H1 (cell line): ENCODE data around the gene MACROD1. TPM values are rescaled to one million over a fixed set of nuclear protein-coding genes. Genes with fewer than 3 reads are reported as not detected.

Experiments
- CTCF ChIA-PET: fragments of 300-600 bp; sonication (Branson Sonifier 250); formaldehyde crosslinking; loops from one replicate; lab custom pipeline; 2021; ENCODE audit not compliant: partially characterized antibody; lab: Charles Lee
- POLR2A ChIA-PET: fragments of 300-600 bp; sonication (Branson Sonifier 250); formaldehyde crosslinking; loops from one replicate; lab custom pipeline; 2021; ENCODE audit warnings: inconsistent platforms; ENCODE audit not compliant: partially characterized antibody; lab: Charles Lee
- DNase-seq, 2 experiments: peaks; one replicate each; pipeline versions ENCODE4 v3.0.0 to v3.0.0-alpha.2; 2010 to 2022; ENCODE audit warnings: low spot score in 2 of 2, low read depth in 1 of 2, mixed read lengths in 1 of 2
- FAIRE-seq: peaks from 2 replicates; lab custom pipeline; 2011; peaks lifted over from hg19 to GRCh38; lab: Jason Lieb, UNC
- H2AFZ ChIP-seq: 2 replicates; pipeline ENCODE4 v1.8.1; 2012; ENCODE audit warnings: low read length, inconsistent platforms
- H2AK5ac ChIP-seq: 2 replicates; pipeline ENCODE4 v1.6.1; 2013; ENCODE audit warnings: low read depth, low read length
- H2BK120ac ChIP-seq: replicated peaks from 2 replicates; pipeline ENCODE3; 2013; ENCODE audit warnings: low read depth, low read length, inconsistent platforms
- H2BK12ac ChIP-seq: 2 replicates; pipeline ENCODE4 v1.6.1; 2013; ENCODE audit warnings: low read depth, low read length
- H2BK15ac ChIP-seq: 2 replicates; pipeline ENCODE4 v1.6.1; 2013; ENCODE audit warnings: low read length
- H2BK20ac ChIP-seq: 2 replicates; pipeline ENCODE4 v1.6.1; 2013; ENCODE audit warnings: low read length
- H2BK5ac ChIP-seq: 2 replicates; pipeline ENCODE4 v1.6.1; 2013; ENCODE audit warnings: low read depth, low read length
- H3K14ac ChIP-seq: 2 replicates; pipeline ENCODE4 v1.6.1; 2013; ENCODE audit warnings: inconsistent platforms; ENCODE audit not compliant: insufficient read length
- H3K18ac ChIP-seq: 2 replicates; pipeline ENCODE4 v1.6.1; 2013; ENCODE audit warnings: low read length; ENCODE audit errors: extremely low read depth
- H3K23ac ChIP-seq: 2 replicates; pipeline ENCODE4 v1.6.1; 2013; ENCODE audit warnings: inconsistent platforms; ENCODE audit not compliant: insufficient read length
- H3K23me2 ChIP-seq: 2 replicates; pipeline ENCODE4 v1.6.1; 2013; ENCODE audit warnings: low read depth, low read length
- H3K27ac ChIP-seq: 2 replicates; pipeline ENCODE4 v1.6.1; 2011; ENCODE audit warnings: low read depth, low read length, inconsistent platforms
- H3K27me3 ChIP-seq, 4 experiments: replicated peaks in 1 of 4; 1 replicate in 1 of 4; 2 replicates in 3 of 4; pipeline versions ENCODE4 v1.6.1 to v1.8.1; 2011 to 2013; ENCODE audit warnings: low read length in 3 of 4, mild to moderate bottlenecking in 3 of 4, inconsistent platforms in 2 of 4, mixed read lengths in 2 of 4, moderate library complexity in 1 of 4; ENCODE audit not compliant: control insufficient read depth in 3 of 4, insufficient read depth in 3 of 4; ENCODE audit errors: extremely low read depth in 1 of 4
- H3K36me3 ChIP-seq, 4 experiments: 2 replicates each; pipeline versions ENCODE4 v1.6.1 to v1.8.1; 2011 to 2013; ENCODE audit warnings: mild to moderate bottlenecking in 4 of 4, low read length in 3 of 4, moderate library complexity in 2 of 4, control low read depth in 1 of 4, inconsistent platforms in 1 of 4; ENCODE audit not compliant: insufficient read depth in 4 of 4, control insufficient read depth in 2 of 4
- H3K4ac ChIP-seq: replicated peaks from 2 replicates; pipeline ENCODE3; 2013; ENCODE audit warnings: low read length, low read depth, mixed read lengths, inconsistent platforms; ENCODE audit not compliant: insufficient read length
- H3K4me1 ChIP-seq, 4 experiments: replicated peaks in 1 of 4; 1 replicate in 1 of 4; 2 replicates in 3 of 4; pipeline versions ENCODE4 v1.6.1 to v1.8.1; 2011 to 2013; ENCODE audit warnings: low read length in 3 of 4, inconsistent platforms in 2 of 4, mixed read lengths in 1 of 4; ENCODE audit not compliant: insufficient read depth in 4 of 4, control insufficient read depth in 3 of 4
- H3K4me2 ChIP-seq, 2 experiments: 2 replicates each; pipeline versions ENCODE4 v1.6.1 to v1.8.1; 2011 to 2013; ENCODE audit warnings: low read depth in 2 of 2, low read length in 2 of 2, control low read depth in 1 of 2, inconsistent platforms in 1 of 2, mild to moderate bottlenecking in 1 of 2; ENCODE audit not compliant: insufficient read depth in 1 of 2
- H3K4me3 ChIP-seq, 4 experiments: fragments of 200-600, 300-600 bp in 1 of 4; sonication (generic), shearing (Covaris generic), sonication (Bioruptor Twin) in 1 of 4; 2 replicates each; pipeline versions ENCODE4 v1.5.1 to v1.8.1; 2011 to 2016; ENCODE audit warnings: low read length in 4 of 4, low read depth in 3 of 4, control low read depth in 2 of 4, inconsistent platforms in 2 of 4, mild to moderate bottlenecking in 2 of 4, mixed read lengths in 1 of 4, moderate library complexity in 1 of 4; ENCODE audit not compliant: insufficient read depth in 2 of 4; ENCODE audit errors: extremely low read depth in 1 of 4
- H3K56ac ChIP-seq: replicated peaks from 2 replicates; pipeline ENCODE3; 2013; ENCODE audit warnings: low read depth, mild to moderate bottlenecking, mixed read lengths, low read length, inconsistent platforms; ENCODE audit not compliant: insufficient read length
- H3K79me1 ChIP-seq: 2 replicates; pipeline ENCODE4 v1.6.1; 2013; ENCODE audit warnings: low read depth, low read length, control low read depth
- H3K79me2 ChIP-seq, 2 experiments: 2 replicates each; pipeline versions ENCODE4 v1.6.1 to v1.8.1; 2012 to 2013; ENCODE audit warnings: low read length in 2 of 2, mild to moderate bottlenecking in 2 of 2, inconsistent platforms in 1 of 2; ENCODE audit not compliant: insufficient read depth in 2 of 2, control insufficient read depth in 1 of 2
- H3K9ac ChIP-seq, 4 experiments: replicated peaks in 1 of 4; 1 replicate in 1 of 4; 2 replicates in 3 of 4; pipeline versions ENCODE4 v1.6.1 to v1.8.1; 2011 to 2013; ENCODE audit warnings: low read depth in 3 of 4, low read length in 3 of 4, control low read depth in 2 of 4, mild to moderate bottlenecking in 2 of 4, moderate library complexity in 2 of 4, inconsistent platforms in 1 of 4; ENCODE audit errors: extremely low read depth in 1 of 4
- H3K9me3 ChIP-seq, 2 experiments: 2 replicates each; pipeline versions ENCODE4 v1.6.1 to v1.8.1; 2012 to 2013; ENCODE audit warnings: mild to moderate bottlenecking in 2 of 2, moderate library complexity in 2 of 2, control low read depth in 1 of 2, inconsistent platforms in 1 of 2, low read depth in 1 of 2, low read length in 1 of 2, mixed read lengths in 1 of 2; ENCODE audit not compliant: insufficient read depth in 2 of 2
- H4K20me1 ChIP-seq, 2 experiments: replicated peaks in 1 of 2; 2 replicates each; pipeline versions ENCODE3 to v1.8.1; 2011 to 2013; ENCODE audit warnings: inconsistent platforms in 2 of 2, low read length in 2 of 2, mild to moderate bottlenecking in 1 of 2; ENCODE audit not compliant: insufficient read depth in 2 of 2, control insufficient read depth in 1 of 2
- H4K5ac ChIP-seq: 2 replicates; pipeline ENCODE4 v1.6.1; 2013; ENCODE audit warnings: low read length, low read depth, mixed read lengths, inconsistent platforms; ENCODE audit not compliant: insufficient read length
- H4K8ac ChIP-seq: 2 replicates; pipeline ENCODE4 v1.8.0; 2013; ENCODE audit warnings: mild to moderate bottlenecking, moderate library complexity, low read length, inconsistent platforms; ENCODE audit not compliant: insufficient read depth; ENCODE audit errors: extremely low read depth
- H4K91ac ChIP-seq: replicated peaks from 2 replicates; pipeline ENCODE3; 2013; ENCODE audit warnings: low read length, mixed read lengths, inconsistent platforms; ENCODE audit not compliant: insufficient read length
- ATF3 ChIP-seq: IDR thresholded peaks from 2 replicates; pipeline ENCODE4 v1.6.1; 2011; ENCODE audit warnings: low read depth, mild to moderate bottlenecking, low read length; ENCODE audit not compliant: insufficient read depth
- BACH1 ChIP-seq: IDR thresholded peaks from 2 replicates; pipeline ENCODE4 v1.6.1; 2012; ENCODE audit warnings: low read length, improper control_type of control experiment
- BRCA1 ChIP-seq: IDR thresholded peaks from 2 replicates; pipeline ENCODE4 v1.6.1; 2012; ENCODE audit warnings: low read depth, low read length, improper control_type of control experiment
- CHD2 ChIP-seq: IDR thresholded peaks from 2 replicates; pipeline ENCODE4 v1.6.1; 2012; ENCODE audit warnings: low read length, improper control_type of control experiment
- EZH2 ChIP-seq: fragments of 200-600 bp; sonication (generic); IDR thresholded peaks from 2 replicates; pipeline ENCODE4 v1.7.1; 2012; ENCODE audit warnings: low read depth, mild to moderate bottlenecking, moderate library complexity, low read length, inconsistent platforms; ENCODE audit not compliant: severe bottlenecking
- KDM1A ChIP-seq: fragments of 200-600, 300-600 bp; sonication (generic); IDR thresholded peaks from 2 replicates; pipeline ENCODE4 v1.7.1; 2016; ENCODE audit warnings: mild to moderate bottlenecking, low read length, borderline replicate concordance
- NANOG ChIP-seq: IDR thresholded peaks from 2 replicates; pipeline ENCODE4 v1.6.1; 2011; ENCODE audit warnings: low read length, low read depth, mild to moderate bottlenecking, inconsistent platforms; ENCODE audit not compliant: insufficient read depth, poor library complexity, severe bottlenecking
- POLR2AphosphoS5 ChIP-seq: IDR thresholded peaks from 2 replicates; pipeline ENCODE4 v1.6.1; 2011; ENCODE audit warnings: low read depth, low read length
- SIX5 ChIP-seq: IDR thresholded peaks from 2 replicates; pipeline ENCODE4 v1.6.1; 2011; ENCODE audit warnings: mild to moderate bottlenecking, low read depth, low read length
- TCF12 ChIP-seq: IDR thresholded peaks from 2 replicates; pipeline ENCODE4 v1.6.1; 2011; ENCODE audit warnings: low read depth, mild to moderate bottlenecking, low read length
- WGBS, 2 experiments: shearing (Covaris generic) in 1 of 2; methylation state at CpG; one replicate each; pipeline versions ENCODE4 v1.1.6 to v1.1.7; 2013 to 2015; ENCODE audit warnings: low lambda C conversion rate in 2 of 2, mixed read lengths in 2 of 2, inconsistent platforms in 1 of 2, low coverage in 1 of 2, missing lambda C conversion rate in 1 of 2; ENCODE audit not compliant: insufficient replicate concordance in 2 of 2, insufficient coverage in 1 of 2, insufficient read length in 1 of 2; ENCODE audit errors: extremely low coverage in 1 of 2, missing lambda C conversion rate in 1 of 2; 5-methylcytosine and 5-hydroxymethylcytosine counted together
- polyA plus RNA-seq, 7 experiments: library from polyadenylated mRNA; depleted of rRNA in 3 of 7; stranded (reverse) in 5 of 7; unstranded in 2 of 7; fragments of >200 nt in 5 of 7; fragments of 200-250 nt in 2 of 7; gene quantifications; 1 replicate in 5 of 7; 2 replicates in 1 of 7; 4 replicates in 1 of 7; pipeline versions ENCODE4 v1.2.1 to v1.2.3, GENCODE V29; 2011 to 2013; ENCODE audit warnings: missing spikeins in 2 of 7, mixed read lengths in 2 of 7
- total RNA-seq: library from RNA; stranded (reverse); fragmentation: NEBNext Ultra II Directional; extraction: Animal tissue kit (Norgen Biotek cat#: 25700); gene quantifications from 2 replicates; pipeline ENCODE4 v1.2.1, GENCODE V29; 2021

The MACROD1 gene
- total and polyA plus RNA-seq, 2 of the 8 experiments (the other 6 are each of a cell fraction or from before 2014, with no cell fraction given), result 19.5 to 34.1 TPM

GRCh38 chr11:64027651-64028397, 138.1 kb downstream of the MACROD1 start:
- peak overlapping the region; percentile 74 for H4K5ac ChIP-seq
- WGBS, 2 experiments, result 66% methylated on average over 18 of the region's 20 CpGs; no CpG with 5 or more reads in 1 of the 2 experiments
- no peak for TF ChIP-seq KDM1A
- no peak for TF ChIP-seq BACH1
- no peak for TF ChIP-seq TCF12
- TF ChIP-seq CHD2, result no peak
- no peak for TF ChIP-seq EZH2
- no peak for TF ChIP-seq NANOG
- TF ChIP-seq SIX5, result no peak
- no peak for TF ChIP-seq POLR2AphosphoS5
- TF ChIP-seq ATF3, result no peak
- TF ChIP-seq BRCA1, result no peak

More at GRCh38 chr11:64027651-64028397, 138.1 kb downstream of the MACROD1 start:
- peaks cover 15 to 47% (median 39%) of the 10 kb centered on the region in 4 experiments for H3K4me1 ChIP-seq
- H3K27ac ChIP-seq, result 0 out of 2 replicates have a peak overlapping the region, but pooled peaks have one; percentile 36
- H3K14ac ChIP-seq, result no peak overlapping the region
- POLR2A ChIA-PET, result interaction anchor here (0.6 to 3.9 kb wide), 7 partner anchors 8 to 110 kb away, joined by 3 to 12 read pairs (median 4); partner anchors contain the start of gene RCOR2
- H3K18ac ChIP-seq, result peak overlapping the region; percentile 89
- H3K56ac ChIP-seq, result no peak overlapping the region
- H3K79me1 ChIP-seq, result no peaks in the 10 kb centered on the region; the same call in 1 of the 2 replicates
- CTCF ChIA-PET, result interaction anchor here (0.6 to 21.2 kb wide), 13 partner anchors 8 to 119 kb away, joined by 3 to 291 read pairs (median 4); no protein-coding TSS in a partner anchor
- peak overlapping the region; percentile 6 to 62; a peak in 3 of 4 replicates for H3K4me2 ChIP-seq
- peak overlapping the region; percentile 81; the same call in 1 of the 2 replicates for H2BK15ac ChIP-seq
- no peak overlapping the region; a peak in 1 of 7 replicates for H3K9ac ChIP-seq
- peak overlapping the region; percentile 49 for H4K91ac ChIP-seq
- H3K79me2 ChIP-seq, result no peaks in the 10 kb centered on the region
- no peak overlapping the region for H3K23ac ChIP-seq
- H2BK120ac ChIP-seq, result peak overlapping the region; percentile 16
- H3K27me3 ChIP-seq, result peaks cover 9 to 40% (median 34%) of the 10 kb centered on the region in 4 experiments
- peak overlapping the region; percentile 96 for H2BK20ac ChIP-seq
- peaks cover 0 to 3% of the 10 kb centered on the region in 2 experiments for H4K20me1 ChIP-seq
- H3K4ac ChIP-seq, result peak overlapping the region; percentile 71
- H3K23me2 ChIP-seq, result no peaks in the 10 kb centered on the region; the same call in 1 of the 2 replicates
- 0 out of 2 replicates have a peak overlapping the region, but pooled peaks have one; percentile 3 for H2AK5ac ChIP-seq
- H2BK5ac ChIP-seq, result peak overlapping the region; percentile 94; the same call in 1 of the 2 replicates
- H3K9me3 ChIP-seq, result no peaks in the 10 kb centered on the region
- no peak for FAIRE-seq
- peak overlapping the region; percentile 94 for H2BK12ac ChIP-seq
- H4K8ac ChIP-seq, result peak overlapping the region; percentile 47
- 0 out of 8 replicates have a peak overlapping the region, but pooled peaks of 1 of the 4 experiments have one; percentile 31 for H3K4me3 ChIP-seq
- no peaks in the 10 kb centered on the region for H3K36me3 ChIP-seq
- H2AFZ ChIP-seq, result no peak overlapping the region
- DNase-seq, result no peak
